Nephron (organoid): ENCODE data around the gene XPO5.

ENCODE experiments used
- H3K27ac Mint-ChIP-seq, 3 experiments: 2 replicates each; pipeline ENCODE4 v1.8.0; 2020; ENCODE audit warnings: mixed read lengths in 3 of 3, mild to moderate bottlenecking in 2 of 3, moderate library complexity in 1 of 3
- H3K27me3 Mint-ChIP-seq: 2 replicates; pipeline ENCODE4 v1.8.0; 2021; ENCODE audit warnings: low read depth, mild to moderate bottlenecking, moderate library complexity, mixed read lengths
- H3K36me3 Mint-ChIP-seq: 2 replicates; pipeline ENCODE4 v1.8.0; 2020; ENCODE audit warnings: low read depth, mixed read lengths
- H3K4me1 Mint-ChIP-seq: 2 replicates; pipeline ENCODE4 v1.8.0; 2020; ENCODE audit warnings: mixed read lengths
- H3K4me3 Mint-ChIP-seq, 3 experiments: 2 replicates each; pipeline ENCODE4 v1.8.0; 2020; ENCODE audit warnings: mild to moderate bottlenecking in 3 of 3, mixed read lengths in 3 of 3, moderate library complexity in 2 of 3
- H3K9me3 Mint-ChIP-seq: 2 replicates; pipeline ENCODE4 v1.8.0; 2020; ENCODE audit warnings: mixed read lengths
- TF ChIP-seq, protein P1 (sequence below), 3 experiments: fragments of 200-600 bp; sonication (generic); IDR thresholded peaks; one replicate each; pipeline ENCODE4 v1.5.0; 2021; ENCODE audit warnings: antibody characterized with exemption in 3 of 3; ENCODE audit not compliant: unreplicated experiment in 3 of 3

XPO5 gene

DNA sequence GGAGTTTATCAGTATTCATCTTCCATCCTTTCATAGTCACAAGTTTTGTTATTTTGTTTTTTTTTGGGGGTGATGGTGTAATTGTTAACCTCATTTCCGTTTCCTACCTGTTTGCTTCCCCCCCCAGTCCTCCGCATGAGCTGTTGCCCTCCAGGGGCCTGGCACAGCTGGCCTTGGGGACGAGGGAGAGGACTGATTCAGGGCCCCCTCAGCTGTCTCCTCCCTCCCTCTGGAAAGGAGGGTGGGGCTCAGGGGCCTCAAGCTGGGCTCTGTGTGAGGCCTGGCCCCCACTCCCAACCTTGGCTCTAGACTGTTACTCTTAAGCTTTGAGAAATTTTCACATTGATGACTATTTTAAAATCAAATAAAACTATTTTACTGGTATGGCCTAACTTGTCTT is 69.7 kb downstream of the XPO5 start:
- peaks cover 18% of the 10 kb centered on the region for H3K27me3 Mint-ChIP-seq
- H3K36me3 Mint-ChIP-seq = peaks cover 36% of the 10 kb centered on the region
- no peak overlapping the region for H3K4me3 Mint-ChIP-seq
- H3K9me3 Mint-ChIP-seq = no peaks in the 10 kb centered on the region
- H3K4me1 Mint-ChIP-seq = peaks cover 14% of the 10 kb centered on the region
- no peak overlapping the region for H3K27ac Mint-ChIP-seq
- TF ChIP-seq, protein P1, sequence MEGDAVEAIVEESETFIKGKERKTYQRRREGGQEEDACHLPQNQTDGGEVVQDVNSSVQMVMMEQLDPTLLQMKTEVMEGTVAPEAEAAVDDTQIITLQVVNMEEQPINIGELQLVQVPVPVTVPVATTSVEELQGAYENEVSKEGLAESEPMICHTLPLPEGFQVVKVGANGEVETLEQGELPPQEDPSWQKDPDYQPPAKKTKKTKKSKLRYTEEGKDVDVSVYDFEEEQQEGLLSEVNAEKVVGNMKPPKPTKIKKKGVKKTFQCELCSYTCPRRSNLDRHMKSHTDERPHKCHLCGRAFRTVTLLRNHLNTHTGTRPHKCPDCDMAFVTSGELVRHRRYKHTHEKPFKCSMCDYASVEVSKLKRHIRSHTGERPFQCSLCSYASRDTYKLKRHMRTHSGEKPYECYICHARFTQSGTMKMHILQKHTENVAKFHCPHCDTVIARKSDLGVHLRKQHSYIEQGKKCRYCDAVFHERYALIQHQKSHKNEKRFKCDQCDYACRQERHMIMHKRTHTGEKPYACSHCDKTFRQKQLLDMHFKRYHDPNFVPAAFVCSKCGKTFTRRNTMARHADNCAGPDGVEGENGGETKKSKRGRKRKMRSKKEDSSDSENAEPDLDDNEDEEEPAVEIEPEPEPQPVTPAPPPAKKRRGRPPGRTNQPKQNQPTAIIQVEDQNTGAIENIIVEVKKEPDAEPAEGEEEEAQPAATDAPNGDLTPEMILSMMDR (IDR thresholded peaks at IDR 0.05; ENCODE audit: unreplicated experiment in 3 of 3) = no peak

DNA sequence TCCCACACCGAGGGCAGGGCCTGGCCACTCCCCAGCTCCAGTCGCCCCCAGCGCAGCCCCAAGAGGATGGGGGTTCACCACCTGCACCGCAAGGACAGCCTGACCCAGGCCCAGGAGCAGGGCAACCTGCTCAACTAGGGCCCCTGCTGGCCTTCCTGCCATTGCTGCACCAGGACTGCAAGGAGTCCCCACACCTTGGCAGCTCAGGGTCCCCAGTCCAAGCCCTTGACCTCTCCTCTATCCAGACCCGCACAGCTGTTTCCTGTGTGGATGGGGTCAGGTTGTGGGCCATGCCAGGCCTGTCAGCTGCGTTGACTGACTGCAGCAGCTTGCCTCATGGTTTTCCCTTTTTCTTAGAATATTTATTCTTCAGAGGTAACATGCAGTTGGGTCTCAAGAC is 70.1 kb downstream of the XPO5 start:
- H3K27ac Mint-ChIP-seq = no peak overlapping the region
- peaks cover 16% of the 10 kb centered on the region for H3K4me1 Mint-ChIP-seq
- TF ChIP-seq, protein P1 (IDR thresholded peaks at IDR 0.05; ENCODE audit: unreplicated experiment in 3 of 3) = no peak
- no peak overlapping the region for H3K4me3 Mint-ChIP-seq
- H3K36me3 Mint-ChIP-seq = peaks cover 36% of the 10 kb centered on the region
- H3K27me3 Mint-ChIP-seq = peaks cover 18% of the 10 kb centered on the region
- H3K9me3 Mint-ChIP-seq = no peaks in the 10 kb centered on the region

GRCh38 chr6:43504756-43505593 is 70.9 kb downstream of the XPO5 start:
- TF ChIP-seq, protein P1 (IDR thresholded peaks at IDR 0.05; ENCODE audit: unreplicated experiment in 3 of 3) = no peak
- no peaks in the 10 kb centered on the region for H3K9me3 Mint-ChIP-seq
- H3K36me3 Mint-ChIP-seq = peaks cover 43% of the 10 kb centered on the region
- H3K27ac Mint-ChIP-seq = no peak overlapping the region
- H3K4me1 Mint-ChIP-seq = peaks cover 23% of the 10 kb centered on the region
- H3K4me3 Mint-ChIP-seq = no peak overlapping the region
- peaks cover 18% of the 10 kb centered on the region for H3K27me3 Mint-ChIP-seq

DNA sequence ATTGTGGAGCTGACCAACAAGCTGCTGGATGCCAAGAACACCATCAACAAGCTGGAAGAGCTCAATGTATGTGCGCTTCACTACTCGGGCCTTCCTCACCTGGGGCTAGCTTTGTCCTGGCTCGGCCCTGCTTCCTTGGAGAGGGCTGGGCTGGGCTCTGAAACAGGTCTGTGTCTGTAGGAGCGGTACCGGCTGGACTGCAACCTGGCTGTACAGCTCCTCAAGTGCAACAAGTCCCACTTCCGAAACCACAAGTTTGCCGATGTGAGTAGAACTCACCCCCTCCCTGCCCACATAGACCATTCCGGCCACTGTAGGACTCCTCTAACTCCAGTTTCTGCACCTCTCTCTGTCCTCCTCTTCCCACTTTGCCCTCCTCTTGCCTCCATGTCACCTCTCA is 72.4 kb downstream of the XPO5 start:
- no peak overlapping the region for H3K27ac Mint-ChIP-seq
- peaks cover 21% of the 10 kb centered on the region for H3K4me1 Mint-ChIP-seq
- TF ChIP-seq, protein P1 (IDR thresholded peaks at IDR 0.05; ENCODE audit: unreplicated experiment in 3 of 3) = no peak
- no peaks in the 10 kb centered on the region for H3K9me3 Mint-ChIP-seq
- no peak overlapping the region for H3K4me3 Mint-ChIP-seq
- peaks cover 7% of the 10 kb centered on the region for H3K27me3 Mint-ChIP-seq
- peaks cover 53% of the 10 kb centered on the region for H3K36me3 Mint-ChIP-seq

GRCh38 chr6:43502666-43503065 is 73.2 kb downstream of the XPO5 start:
- TF ChIP-seq, protein P1 (IDR thresholded peaks at IDR 0.05; ENCODE audit: unreplicated experiment in 3 of 3) = no peak
- Mint-ChIP-seq H3K27ac (no peak overlapping the region), H3K9me3 (no peaks in the 10 kb centered on the region), H3K4me1 (peaks cover 21% of the 10 kb centered on the region), H3K27me3 (peaks cover 3% of the 10 kb centered on the region), H3K4me3 (no peak overlapping the region), H3K36me3 (peaks cover 53% of the 10 kb centered on the region)

- Mint-ChIP-seq H3K9me3 (no peaks in the 10 kb centered on the region), H3K4me3 (no peak overlapping the region), H3K27me3 (no peaks in the 10 kb centered on the region), H3K36me3 (peaks cover 49% of the 10 kb centered on the region), H3K27ac (no peak overlapping the region), H3K4me1 (peaks cover 24% of the 10 kb centered on the region)
- TF ChIP-seq, protein P1 (IDR thresholded peaks at IDR 0.05; ENCODE audit: unreplicated experiment in 3 of 3) = no peak
These were observed 74.9 kb downstream of the XPO5 start for GRCh38 chr6:43500921-43501320.
